Amniotic epithelial cell (primary cell): ENCODE data around the gene ECI1.
A peak's percentile ranks its signal among the peaks of the same experiment; 100 is the strongest.
"Not testable (repeated sequence)": the region's sequence is repeated elsewhere in the genome, so short reads cannot be mapped to it uniquely, and the experiment has no call there.

Experiments
- DNase-seq: peaks from one replicate; pipeline ENCODE4 v3.0.0-alpha.2; 2010; ENCODE audit warnings: low read depth

ECI1 gene

GRCh38 chr16:2278956-2279800 is 27.8 kb upstream of the ECI1 start:
- no peak for DNase-seq

GRCh38 chr16:2278272-2278608 is 26.9 kb upstream of the ECI1 start:
- DNase-seq, result no peak

GRCh38 chr16:2277466-2278271 is 26.3 kb upstream of the ECI1 start:
- no peak for DNase-seq

- DNase-seq, result no peak
These were observed 25.2 kb upstream of the ECI1 start for GRCh38 chr16:2276368-2277195.

GRCh38 chr16:2275476-2276367 is 24.3 kb upstream of the ECI1 start:
- no peak for DNase-seq

- DNase-seq, result no peak
These were observed 22.5 kb upstream of the ECI1 start for GRCh38 chr16:2273931-2274330.

- no peak for DNase-seq
These were observed 22.1 kb upstream of the ECI1 start for GRCh38 chr16:2273484-2273883.

GRCh38 chr16:2271848-2272461 is 20.6 kb upstream of the ECI1 start:
- DNase-seq, result no peak

- DNase-seq, result no peak
These were observed 19.4 kb upstream of the ECI1 start for GRCh38 chr16:2270588-2271470.

- no peak for DNase-seq
These were observed 18.7 kb upstream of the ECI1 start for GRCh38 chr16:2270070-2270462.

GRCh38 chr16:2267913-2268666 is 16.7 kb upstream of the ECI1 start, which contains the start of gene RNPS1:
Gene RNPS1 (minus strand): TSS chr16:2268126. CDS start chr16:2264643, 3,483 bp downstream.
- peak; percentile 90 for DNase-seq

- not testable (repeated sequence) for DNase-seq
These were observed 16.1 kb upstream of the ECI1 start for GRCh38 chr16:2267505-2267912.

GRCh38 chr16:2266887-2267286 is 15.5 kb upstream of the ECI1 start:
- DNase-seq, result peak; percentile 18

GRCh38 chr16:2263026-2263425 is 11.6 kb upstream of the ECI1 start:
- not testable (repeated sequence) for DNase-seq

- no peak for DNase-seq
These were observed 8.9 kb upstream of the ECI1 start for GRCh38 chr16:2260250-2260649.

- not testable (repeated sequence) for DNase-seq
These were observed 7.1 kb upstream of the ECI1 start for GRCh38 chr16:2258530-2258929.

GRCh38 chr16:2257726-2258125 is 6.3 kb upstream of the ECI1 start:
- no peak for DNase-seq

GRCh38 chr16:2256531-2257140 is 5.2 kb upstream of the ECI1 start:
- DNase-seq, result no peak

- DNase-seq, result no peak
These were observed 1.9 kb upstream of the ECI1 start for GRCh38 chr16:2253293-2253692.
